Breast epithelium (tissue), 4 donors: ENCODE results near the gene IFNG-AS1. TPM values are rescaled to one million over a fixed set of nuclear protein-coding genes. Genes with fewer than 3 reads are reported as not detected.
A peak's percentile ranks its signal among the peaks of the same experiment; 100 is the strongest.

Experiments used
- DNase-seq, 2 donors: peaks; one replicate each; pipeline ENCODE4 v3.0.0-alpha.2; 2019; ENCODE audit warnings: low spot score in 2 of 2
- H3K27ac ChIP-seq, 2 donors: fragments of 200-600 bp; sonication (generic) in 1 of 2; one replicate each; pipeline ENCODE4 v1.5.1; 2016 to 2019; ENCODE audit warnings: mild to moderate bottlenecking in 1 of 2
- H3K27me3 ChIP-seq, 2 donors: fragments of 200-600 bp; sonication (generic) in 1 of 2; one replicate each; pipeline versions ENCODE4 v1.5.1 to v1.6.0; 2017 to 2019; ENCODE audit warnings: control low read depth in 1 of 2, mild to moderate bottlenecking in 1 of 2
- H3K36me3 ChIP-seq: fragments of 200-600 bp; one replicate; pipeline ENCODE4 v1.5.1; 2019
- H3K4me1 ChIP-seq, 2 donors: fragments of 200-600 bp; sonication (generic); one replicate each; pipeline ENCODE4 v1.5.1; 2016 to 2019; ENCODE audit warnings: control low read depth in 1 of 2
- H3K4me3 ChIP-seq, 3 donors: fragments of 200-600 bp; sonication (generic); 1 replicate in 2 of 3; 2 replicates in 1 of 3; pipeline ENCODE4 v1.5.1; 2016 to 2019; ENCODE audit warnings: mild to moderate bottlenecking in 3 of 3, moderate library complexity in 2 of 3
- H3K9me3 ChIP-seq, 2 donors: fragments of 200-600 bp; sonication (generic) in 1 of 2; one replicate each; pipeline ENCODE4 v1.5.1; 2016 to 2019; ENCODE audit warnings: control low read depth in 1 of 2
- CTCF ChIP-seq, 3 donors: fragments of 450-650 bp; IDR thresholded peaks; one replicate each; pipeline ENCODE4 v1.5.1; 2016 to 2017; ENCODE audit warnings: antibody characterized with exemption in 3 of 3, mild to moderate bottlenecking in 3 of 3, moderate library complexity in 3 of 3
- POLR2A ChIP-seq: fragments of 450-650 bp; IDR thresholded peaks from one replicate; pipeline ENCODE4 v1.6.1; 2016; ENCODE audit warnings: antibody characterized with exemption, mild to moderate bottlenecking, moderate library complexity
- POLR2AphosphoS5 ChIP-seq, 3 donors: sonication (generic); formaldehyde crosslinking; IDR thresholded peaks; one replicate each; pipeline ENCODE4 v1.6.1; 2017; ENCODE audit warnings: antibody characterized with exemption in 3 of 3
- intact Hi-C: fragments of 100-400 bp; cut with DNase I; formaldehyde crosslinking; loops from one replicate; pipeline ENCODE4 v1.15.1; 2023; ENCODE audit warnings: low total_unique reads
- total RNA-seq, 3 donors: library from RNA; depleted of rRNA; stranded (reverse); fragments of >200 nt; gene quantifications; one replicate each; pipeline ENCODE4 v1.1.0, GENCODE V29; 2016

IFNG-AS1 gene
- total RNA-seq, 3 donors from 2014 or later: 0.16 TPM; not detected in 2

GRCh38 chr12:68034567-68034966 lies 45.3 kb downstream of the IFNG-AS1 start:
- no peaks in the 10 kb centered on the region for H3K27me3 ChIP-seq

GRCh38 chr12:68036642-68037041 lies 47.4 kb downstream of the IFNG-AS1 start:
- Histone ChIP-seq H3K27me3 (no peaks in the 10 kb centered on the region), H3K4me1 (no peaks in the 10 kb centered on the region), H3K36me3 (no peaks in the 10 kb centered on the region), H3K4me3 (no peak overlapping the region), H3K27ac (no peak overlapping the region), H3K9me3 (no peaks in the 10 kb centered on the region)
- TF ChIP-seq CTCF (IDR thresholded peaks at IDR 0.05) (no peak), POLR2AphosphoS5 (IDR thresholded peaks at IDR 0.05) (no peak), POLR2A (no peak)
- DNase-seq: no peak
- intact Hi-C loops: no loop called here

More at GRCh38 chr12:68034567-68034966, 45.3 kb downstream of the IFNG-AS1 start:
- H3K4me3 ChIP-seq: no peak overlapping the region
- no peaks in the 10 kb centered on the region for H3K36me3 ChIP-seq
- intact Hi-C loops: no loop called here
- no peak overlapping the region for H3K27ac ChIP-seq
- no peaks in the 10 kb centered on the region for H3K4me1 ChIP-seq
- TF ChIP-seq POLR2A (no peak), CTCF (IDR thresholded peaks at IDR 0.05) (no peak), POLR2AphosphoS5 (IDR thresholded peaks at IDR 0.05) (no peak)
- no peaks in the 10 kb centered on the region for H3K9me3 ChIP-seq
- no peak for DNase-seq

DNA sequence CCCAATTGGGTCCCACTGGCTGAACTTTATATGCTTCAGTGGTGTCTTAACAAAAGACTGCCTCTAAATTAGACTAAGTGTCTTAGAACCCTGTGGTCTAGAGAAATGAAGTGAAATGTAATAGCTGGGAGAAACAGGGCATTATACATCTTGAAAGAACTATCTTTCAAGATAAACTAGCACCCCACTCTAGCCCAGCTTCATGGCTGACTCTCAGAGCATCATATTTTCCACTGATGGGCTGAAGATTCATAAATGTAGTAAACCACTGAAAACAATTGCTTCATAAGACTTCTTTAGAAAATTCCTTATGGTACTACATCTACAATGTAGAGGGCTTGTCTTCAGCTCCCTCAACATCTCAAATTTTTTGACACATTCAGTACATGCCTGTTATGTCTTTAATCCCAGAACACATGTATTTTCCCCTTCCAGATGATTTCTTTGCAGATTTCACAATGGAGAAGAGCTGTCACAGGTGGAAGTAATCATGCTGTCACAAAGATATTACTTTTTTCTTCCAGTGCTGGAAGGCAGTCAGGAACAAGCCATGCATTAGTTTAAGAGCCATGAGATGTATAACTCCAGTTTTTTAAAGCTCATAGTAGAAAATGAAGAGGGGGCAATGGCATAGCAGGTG lies 48.5 kb downstream of the IFNG-AS1 start:
- Histone ChIP-seq H3K4me3 (no peak overlapping the region), H3K36me3 (no peaks in the 10 kb centered on the region), H3K4me1 (no peaks in the 10 kb centered on the region), H3K9me3 (no peaks in the 10 kb centered on the region), H3K27ac (no peak overlapping the region), H3K27me3 (no peaks in the 10 kb centered on the region)
- intact Hi-C loops: no loop called here
- no peak for TF ChIP-seq POLR2A
- no peak for TF ChIP-seq CTCF (IDR thresholded peaks at IDR 0.05)
- no peak for TF ChIP-seq POLR2AphosphoS5 (IDR thresholded peaks at IDR 0.05)
- no peak for DNase-seq

- Histone ChIP-seq H3K27me3 (no peaks in the 10 kb centered on the region), H3K36me3 (no peaks in the 10 kb centered on the region), H3K4me1 (no peaks in the 10 kb centered on the region), H3K4me3 (no peak overlapping the region), H3K27ac (no peak overlapping the region), H3K9me3 (no peaks in the 10 kb centered on the region)
- intact Hi-C loops: no loop called here
- DNase-seq: no peak
- TF ChIP-seq POLR2AphosphoS5 (IDR thresholded peaks at IDR 0.05): no peak
- no peak for TF ChIP-seq CTCF (IDR thresholded peaks at IDR 0.05)
- no peak for TF ChIP-seq POLR2A
Observed at GRCh38 chr12:68038650-68039049, 49.4 kb downstream of the IFNG-AS1 start.

GRCh38 chr12:68040450-68041075 lies 51.3 kb downstream of the IFNG-AS1 start:
- Histone ChIP-seq H3K9me3 (no peaks in the 10 kb centered on the region), H3K36me3 (no peaks in the 10 kb centered on the region), H3K27ac (peak overlapping the region in 1 of 2 donors; percentile 42), H3K27me3 (no peaks in the 10 kb centered on the region), H3K4me1 (no peaks in the 10 kb centered on the region), H3K4me3 (no peak overlapping the region)
- intact Hi-C loops: no loop called here
- peak in 1 of 2 donors; percentile 41 for DNase-seq
- peak; percentile 23 to 56 (median 49) for TF ChIP-seq CTCF (IDR thresholded peaks at IDR 0.05)
- no peak for TF ChIP-seq POLR2A
